Measurements from ENCODE around the gene COL6A3.

Gene COL6A3

GRCh38 chr2:237444071-237444470 is 30.1 kb upstream of the COL6A3 start:
- no peak for DNase-seq (ENCODE audit: low spot score)

- DNase-seq (ENCODE audit: low spot score): no peak
Observed at GRCh38 chr2:237441605-237442274, 27.8 kb upstream of the COL6A3 start.

- DNase-seq (ENCODE audit: low spot score): no peak
Observed at GRCh38 chr2:237440819-237441281, 26.9 kb upstream of the COL6A3 start.

- DNase-seq (ENCODE audit: low spot score): no peak
Observed at GRCh38 chr2:237438080-237438940, 24.3 kb upstream of the COL6A3 start.

- no peak for DNase-seq (ENCODE audit: low spot score)
Observed at GRCh38 chr2:237437566-237437965, 23.6 kb upstream of the COL6A3 start.

GRCh38 chr2:237435844-237436587 is 22.1 kb upstream of the COL6A3 start:
- no peak for DNase-seq (ENCODE audit: low spot score)

- DNase-seq (ENCODE audit: low spot score): no peak
Observed at GRCh38 chr2:237434866-237435311, 20.9 kb upstream of the COL6A3 start.

GRCh38 chr2:237433920-237434676 is 20.1 kb upstream of the COL6A3 start:
- no peak for DNase-seq (ENCODE audit: low spot score)

- DNase-seq (ENCODE audit: low spot score): no peak
Observed at GRCh38 chr2:237432484-237433092, 18.6 kb upstream of the COL6A3 start.

GRCh38 chr2:237431837-237432236 is 17.9 kb upstream of the COL6A3 start:
- DNase-seq (ENCODE audit: low spot score): no peak

- DNase-seq (ENCODE audit: low spot score): no peak
Observed at GRCh38 chr2:237431372-237431771, 17.4 kb upstream of the COL6A3 start.

GRCh38 chr2:237430861-237431260 is 16.9 kb upstream of the COL6A3 start:
- no peak for DNase-seq (ENCODE audit: low spot score)

- no peak for DNase-seq (ENCODE audit: low spot score)
Observed at GRCh38 chr2:237429753-237430152, 15.8 kb upstream of the COL6A3 start.

- no peak for DNase-seq (ENCODE audit: low spot score)
Observed at GRCh38 chr2:237427769-237428506, 14.0 kb upstream of the COL6A3 start.

- no peak for DNase-seq (ENCODE audit: low spot score)
Observed at GRCh38 chr2:237426517-237426916, 12.6 kb upstream of the COL6A3 start.

- DNase-seq (ENCODE audit: low spot score): no peak
Observed at GRCh38 chr2:237425320-237425719, 11.4 kb upstream of the COL6A3 start.

- no peak for DNase-seq (ENCODE audit: low spot score)
Observed at GRCh38 chr2:237424544-237424943, 10.6 kb upstream of the COL6A3 start.

GRCh38 chr2:237423891-237424290 is 9.9 kb upstream of the COL6A3 start:
- no peak for DNase-seq (ENCODE audit: low spot score)

GRCh38 chr2:237422309-237422708 is 8.3 kb upstream of the COL6A3 start:
- DNase-seq (ENCODE audit: low spot score): no peak

GRCh38 chr2:237421542-237422116 is 7.7 kb upstream of the COL6A3 start:
- DNase-seq (ENCODE audit: low spot score): peak; percentile 83

Data from D341Med (cell line).